CD4-positive, alpha-beta T cell (primary cell): Measurements from ENCODE around the gene NANOGP8. TPM values are rescaled to one million over a fixed set of nuclear protein-coding genes. Genes with fewer than 3 reads are reported as not detected.

ENCODE experiments used
- ATAC-seq: fragments of 200-7000 bp; cut with Tn5 transposase; one replicate; pipeline ENCODE4 v1.10.0; 2022; ENCODE audit warnings: mild to moderate bottlenecking; ENCODE audit not compliant: poor library complexity
- CTCF ChIA-PET: fragments of 350-600 bp; sonication (Branson Sonifier 250); formaldehyde crosslinking; loops from one replicate; lab custom pipeline; 2021; ENCODE audit warnings: antibody characterized with exemption, inconsistent platforms; lab: Charles Lee
- POLR2A ChIA-PET: fragments of 350-600 bp; sonication (Branson Sonifier 250); formaldehyde crosslinking; loops from one replicate; lab custom pipeline; 2021; ENCODE audit warnings: antibody characterized with exemption, inconsistent platforms; lab: Charles Lee
- DNase-seq, 14 experiments: peaks; one replicate each; pipeline ENCODE4 v3.0.0-alpha.2; 2013 to 2020; ENCODE audit warnings: mixed read lengths in 2 of 14
- H3K27ac ChIP-seq, 2 donors: one replicate each; pipeline versions ENCODE4 v1.5.1 to v1.7.0; 2013; ENCODE audit warnings: low read length in 2 of 2, low read depth in 1 of 2, mild to moderate bottlenecking in 1 of 2
- H3K27me3 ChIP-seq, 2 experiments: 1 replicate in 1 of 2; 2 replicates in 1 of 2; pipeline versions ENCODE4 v1.6.1 to v1.7.0; 2013; ENCODE audit warnings: low read length in 2 of 2, control low read depth in 1 of 2, mild to moderate bottlenecking in 1 of 2, moderate library complexity in 1 of 2; ENCODE audit not compliant: insufficient read depth in 2 of 2, control insufficient read depth in 1 of 2
- H3K36me3 ChIP-seq: one replicate; pipeline ENCODE4 v1.6.1; 2013; ENCODE audit warnings: low read length, control low read depth; ENCODE audit not compliant: insufficient read depth
- H3K4me1 ChIP-seq: one replicate; pipeline ENCODE4 v1.6.1; 2013; ENCODE audit warnings: low read length, control low read depth; ENCODE audit not compliant: insufficient read depth
- H3K4me3 ChIP-seq: one replicate; pipeline ENCODE4 v1.5.1; 2013; ENCODE audit warnings: mild to moderate bottlenecking, low read length, moderate library complexity
- H3K9me3 ChIP-seq, 2 experiments: 1 replicate in 1 of 2; 2 replicates in 1 of 2; pipeline versions ENCODE4 v1.6.1 to v1.7.0; 2013; ENCODE audit warnings: low read length in 2 of 2, mild to moderate bottlenecking in 2 of 2, control low read depth in 1 of 2, moderate library complexity in 1 of 2; ENCODE audit not compliant: control insufficient read depth in 1 of 2, insufficient read depth in 1 of 2
- H3K27ac Mint-ChIP-seq: one replicate; pipeline ENCODE4 v1.8.0; 2020; ENCODE audit warnings: mixed read lengths
- H3K27me3 Mint-ChIP-seq: one replicate; pipeline ENCODE4 v1.8.0; 2021; ENCODE audit warnings: mixed read lengths
- H3K36me3 Mint-ChIP-seq: one replicate; pipeline ENCODE4 v1.8.0; 2021; ENCODE audit warnings: low read depth, mixed read lengths
- H3K4me1 Mint-ChIP-seq: one replicate; pipeline ENCODE4 v1.8.0; 2021; ENCODE audit warnings: low read depth, mixed read lengths
- H3K4me3 Mint-ChIP-seq: one replicate; pipeline ENCODE4 v1.8.0; 2020; ENCODE audit warnings: mild to moderate bottlenecking, mixed read lengths
- H3K9me3 Mint-ChIP-seq: one replicate; pipeline ENCODE4 v1.8.0; 2020; ENCODE audit warnings: mixed read lengths
- CTCF ChIP-seq: fragments of 200-600 bp; IDR thresholded peaks from one replicate; pipeline ENCODE4 v1.8.0; 2022; ENCODE audit warnings: antibody characterized with exemption, mild to moderate bottlenecking
- intact Hi-C, 2 experiments: fragments of 100-400 bp; cut with DNase I in 1 of 2; cut with micrococcal nuclease in 1 of 2; formaldehyde crosslinking; loops; one replicate each; pipeline versions ENCODE4 v1.15.1 to v1.9.0; 2023 to 2025; cut with DNase I, micrococcal nuclease
- total RNA-seq, 174 experiments: library from RNA in 2 of 174; stranded (reverse) in 2 of 174; gene quantifications; one replicate each; pipeline ENCODE4 v1.2.3 and lab custom pipeline; 2021 to 2026

NANOGP8 gene
- total RNA-seq, 2 experiments from 2014 or later, result not detected

GRCh38 chr15:35127717-35128116 is 42.6 kb upstream of the NANOGP8 start:
- Mint-ChIP-seq H3K9me3 (no peaks in the 10 kb centered on the region), H3K36me3 (no peaks in the 10 kb centered on the region), H3K4me1 (no peaks in the 10 kb centered on the region), H3K27me3 (no peaks in the 10 kb centered on the region), H3K27ac (no peak overlapping the region), H3K4me3 (no peak overlapping the region)
- TF ChIP-seq CTCF, result no peak
- no peaks in the 10 kb centered on the region for H3K4me1 ChIP-seq
- H3K4me3 ChIP-seq, result no peak overlapping the region
- no peaks in the 10 kb centered on the region for H3K9me3 ChIP-seq
- H3K36me3 ChIP-seq, result no peaks in the 10 kb centered on the region
- DNase-seq (no peak), ATAC-seq (no peak)
- H3K27me3 ChIP-seq, result no peaks in the 10 kb centered on the region
- ChIA-PET CTCF (no interaction called here), POLR2A (no interaction called here)
- intact Hi-C loops, result no loop called here
- H3K27ac ChIP-seq, result no peak overlapping the region

- Mint-ChIP-seq H3K27ac (no peak overlapping the region), H3K27me3 (no peaks in the 10 kb centered on the region), H3K4me1 (no peaks in the 10 kb centered on the region), H3K4me3 (no peak overlapping the region), H3K36me3 (no peaks in the 10 kb centered on the region), H3K9me3 (no peaks in the 10 kb centered on the region)
- ChIA-PET POLR2A (no interaction called here), CTCF (no interaction called here)
- Histone ChIP-seq H3K9me3 (peaks cover 0 to 6% of the 10 kb centered on the region in 2 experiments), H3K36me3 (no peaks in the 10 kb centered on the region), H3K27ac (no peak overlapping the region), H3K4me1 (no peaks in the 10 kb centered on the region), H3K4me3 (no peak overlapping the region), H3K27me3 (no peaks in the 10 kb centered on the region)
- intact Hi-C loops, result no loop called here
- no peak for TF ChIP-seq CTCF
- ATAC-seq (no peak), DNase-seq (no peak)
These were observed 41.1 kb upstream of the NANOGP8 start for GRCh38 chr15:35126236-35126635.

GRCh38 chr15:35123743-35124142 is 38.6 kb upstream of the NANOGP8 start:
- no peak for TF ChIP-seq CTCF
- intact Hi-C loops, result no loop called here
- Histone ChIP-seq H3K36me3 (no peaks in the 10 kb centered on the region), H3K4me3 (no peak overlapping the region), H3K27ac (no peak overlapping the region), H3K27me3 (no peaks in the 10 kb centered on the region), H3K4me1 (no peaks in the 10 kb centered on the region), H3K9me3 (peaks cover 0 to 6% of the 10 kb centered on the region in 2 experiments)
- no peak overlapping the region for H3K27ac Mint-ChIP-seq
- H3K36me3 Mint-ChIP-seq, result no peaks in the 10 kb centered on the region
- H3K4me3 Mint-ChIP-seq, result no peak overlapping the region
- POLR2A ChIA-PET, result no interaction called here
- DNase-seq (no peak), ATAC-seq (no peak)
- no peaks in the 10 kb centered on the region for H3K4me1 Mint-ChIP-seq
- CTCF ChIA-PET, result no interaction called here
- H3K9me3 Mint-ChIP-seq, result no peaks in the 10 kb centered on the region
- H3K27me3 Mint-ChIP-seq, result no peaks in the 10 kb centered on the region
